Measurements from ENCODE around the gene SLC8A1. TPM values are rescaled to one million over a fixed set of nuclear protein-coding genes. Genes with fewer than 3 reads are reported as not detected.

Gene SLC8A1
- total RNA-seq, 4 donors from 2014 or later: 1.3 to 3.8 (median 2.4) TPM

GRCh38 chr2:40431600-40431955 lies 20.3 kb downstream of the SLC8A1 start:
- intact Hi-C loops (cut with DNase I; ENCODE audit: low total_unique reads): no loop called here
- H3K4me3 ChIP-seq: no peak overlapping the region
- no peaks in the 10 kb centered on the region for H3K4me1 ChIP-seq
- ATAC-seq (no peak), DNase-seq (peak in 1 of 2 donors; percentile 20)
- no peak overlapping the region for H3K27ac ChIP-seq
- H3K9me3 ChIP-seq: no peaks in the 10 kb centered on the region
- no peaks in the 10 kb centered on the region for H3K36me3 ChIP-seq
- in situ Hi-C loops (cut with MboI; ENCODE audit: low sequenced_read_pairs in 4 of 4): no loop called here
- no peaks in the 10 kb centered on the region for H3K27me3 ChIP-seq
- TF ChIP-seq POLR2A (IDR thresholded peaks at IDR 0.05) (no peak), CTCF (IDR thresholded peaks at IDR 0.05 in 4 of 5, conservative IDR thresholded peaks at IDR 0.05 in 1 of 5) (no peak)

- Histone ChIP-seq H3K27ac (no peak overlapping the region), H3K36me3 (no peaks in the 10 kb centered on the region), H3K9me3 (no peaks in the 10 kb centered on the region), H3K4me3 (no peak overlapping the region), H3K4me1 (no peaks in the 10 kb centered on the region), H3K27me3 (no peaks in the 10 kb centered on the region)
- TF ChIP-seq POLR2A (IDR thresholded peaks at IDR 0.05) (no peak), CTCF (IDR thresholded peaks at IDR 0.05 in 4 of 5, conservative IDR thresholded peaks at IDR 0.05 in 1 of 5) (no peak)
- intact Hi-C loops (cut with DNase I; ENCODE audit: low total_unique reads) (no loop called here), in situ Hi-C loops (cut with MboI; ENCODE audit: low sequenced_read_pairs in 4 of 4) (no loop called here)
- no peak for DNase-seq
- no peak for ATAC-seq
These were observed 20.9 kb downstream of the SLC8A1 start for GRCh38 chr2:40430776-40431599.

GRCh38 chr2:40428439-40428838 lies 23.5 kb downstream of the SLC8A1 start:
- TF ChIP-seq POLR2A (IDR thresholded peaks at IDR 0.05): no peak
- no peak for TF ChIP-seq CTCF (IDR thresholded peaks at IDR 0.05 in 4 of 5, conservative IDR thresholded peaks at IDR 0.05 in 1 of 5)

DNA sequence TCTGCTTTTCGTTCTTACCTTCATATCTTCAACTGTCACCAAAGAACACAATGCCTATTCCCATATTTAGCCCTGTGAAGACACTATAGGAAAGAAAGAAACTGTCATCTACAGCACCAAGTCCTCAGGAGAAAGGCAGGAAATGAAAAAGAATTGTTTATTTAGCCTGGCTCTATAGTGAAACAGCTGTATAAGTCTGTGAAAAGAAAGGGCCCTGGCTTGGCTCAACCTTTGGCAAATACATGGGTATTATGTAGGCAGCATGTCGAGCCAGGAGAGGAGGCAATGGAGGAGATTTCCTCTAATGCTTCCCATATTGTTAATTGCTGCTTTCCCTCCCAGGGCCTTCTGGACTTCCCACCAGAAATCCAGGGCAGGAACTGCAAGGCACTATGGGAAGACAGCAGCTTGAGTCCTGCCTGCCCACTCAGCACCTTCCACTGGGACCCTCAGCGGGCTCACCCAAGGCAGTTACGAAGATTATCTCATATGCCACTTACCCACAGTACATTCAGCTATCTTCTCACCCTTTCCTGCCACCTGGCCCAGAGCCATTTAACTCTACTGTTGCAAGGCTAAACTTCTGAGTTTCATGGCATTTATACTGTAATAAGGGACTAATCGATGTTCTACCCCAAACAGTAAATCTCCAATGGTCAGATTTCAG lies 30.1 kb downstream of the SLC8A1 start:
- no peaks in the 10 kb centered on the region for H3K4me1 ChIP-seq
- no peaks in the 10 kb centered on the region for H3K27me3 ChIP-seq
- H3K27ac ChIP-seq: no peak overlapping the region
- in situ Hi-C loops (cut with MboI; ENCODE audit: low sequenced_read_pairs in 4 of 4): no loop called here
- TF ChIP-seq CTCF (IDR thresholded peaks at IDR 0.05 in 4 of 5, conservative IDR thresholded peaks at IDR 0.05 in 1 of 5) (no peak), POLR2A (IDR thresholded peaks at IDR 0.05) (no peak)
- H3K9me3 ChIP-seq: no peaks in the 10 kb centered on the region
- H3K4me3 ChIP-seq: no peak overlapping the region
- H3K36me3 ChIP-seq: no peaks in the 10 kb centered on the region
- DNase-seq (no peak), ATAC-seq (no peak)
- intact Hi-C loops (cut with DNase I; ENCODE audit: low total_unique reads): no loop called here

More at GRCh38 chr2:40428439-40428838, 23.5 kb downstream of the SLC8A1 start:
- in situ Hi-C loops (cut with MboI; ENCODE audit: low sequenced_read_pairs in 4 of 4): no loop called here
- intact Hi-C loops (cut with DNase I; ENCODE audit: low total_unique reads): no loop called here
- Histone ChIP-seq H3K4me1 (no peaks in the 10 kb centered on the region), H3K27me3 (no peaks in the 10 kb centered on the region), H3K4me3 (no peak overlapping the region), H3K27ac (no peak overlapping the region), H3K9me3 (no peaks in the 10 kb centered on the region), H3K36me3 (no peaks in the 10 kb centered on the region)
- ATAC-seq (no peak), DNase-seq (no peak)
